Nephron progenitor cell (in vitro differentiated cells): Measurements from ENCODE around the gene CNNM1.

Experiments used
- DNase-seq: peaks from one replicate; pipeline ENCODE4 v3.0.0; 2021
- H3K27ac Mint-ChIP-seq: 2 replicates; pipeline ENCODE4 v1.8.0; 2021; ENCODE audit warnings: mild to moderate bottlenecking, moderate library complexity, mixed read lengths
- H3K27me3 Mint-ChIP-seq: 2 replicates; pipeline ENCODE4 v1.8.0; 2021; ENCODE audit warnings: mild to moderate bottlenecking, low read depth, mixed read lengths; ENCODE audit not compliant: poor library complexity
- H3K36me3 Mint-ChIP-seq: 2 replicates; pipeline ENCODE4 v1.8.0; 2021; ENCODE audit warnings: low read depth, mixed read lengths
- H3K4me1 Mint-ChIP-seq: 2 replicates; pipeline ENCODE4 v1.8.0; 2021; ENCODE audit warnings: mixed read lengths
- H3K4me3 Mint-ChIP-seq: 2 replicates; pipeline ENCODE4 v1.8.0; 2021; ENCODE audit warnings: mild to moderate bottlenecking, moderate library complexity, mixed read lengths
- H3K9me3 Mint-ChIP-seq: 2 replicates; pipeline ENCODE4 v1.8.0; 2021; ENCODE audit warnings: mild to moderate bottlenecking, moderate library complexity, mixed read lengths
- TF ChIP-seq, protein P1 (sequence below): fragments of 200-600 bp; sonication (generic); IDR thresholded peaks from 2 replicates; pipeline ENCODE4 v1.5.0; 2021; ENCODE audit warnings: antibody characterized with exemption

CNNM1 gene

DNA sequence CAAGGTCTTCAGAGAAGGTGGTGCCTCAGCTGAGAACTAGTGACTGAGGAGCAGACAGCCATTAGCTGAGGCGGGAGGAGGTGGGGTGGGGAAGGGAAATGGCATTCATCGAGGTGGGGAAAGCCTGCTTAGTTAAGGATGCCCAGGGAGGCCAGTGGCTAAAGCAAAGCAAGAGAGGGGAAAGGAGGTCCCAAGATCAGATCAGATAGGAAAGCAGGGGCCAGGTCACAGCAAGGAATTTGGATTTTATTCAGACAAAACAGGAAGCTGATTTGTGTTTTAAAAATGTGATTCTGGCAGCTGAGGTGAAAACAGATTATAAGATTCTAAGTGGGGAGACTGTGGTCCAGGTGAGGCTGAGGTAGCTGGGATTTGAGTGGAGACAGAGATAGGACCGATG lies 45.8 kb downstream of the CNNM1 start:
- H3K27ac Mint-ChIP-seq = no peak overlapping the region
- no peaks in the 10 kb centered on the region for H3K4me1 Mint-ChIP-seq
- H3K4me3 Mint-ChIP-seq = no peak overlapping the region
- TF ChIP-seq, protein P1, sequence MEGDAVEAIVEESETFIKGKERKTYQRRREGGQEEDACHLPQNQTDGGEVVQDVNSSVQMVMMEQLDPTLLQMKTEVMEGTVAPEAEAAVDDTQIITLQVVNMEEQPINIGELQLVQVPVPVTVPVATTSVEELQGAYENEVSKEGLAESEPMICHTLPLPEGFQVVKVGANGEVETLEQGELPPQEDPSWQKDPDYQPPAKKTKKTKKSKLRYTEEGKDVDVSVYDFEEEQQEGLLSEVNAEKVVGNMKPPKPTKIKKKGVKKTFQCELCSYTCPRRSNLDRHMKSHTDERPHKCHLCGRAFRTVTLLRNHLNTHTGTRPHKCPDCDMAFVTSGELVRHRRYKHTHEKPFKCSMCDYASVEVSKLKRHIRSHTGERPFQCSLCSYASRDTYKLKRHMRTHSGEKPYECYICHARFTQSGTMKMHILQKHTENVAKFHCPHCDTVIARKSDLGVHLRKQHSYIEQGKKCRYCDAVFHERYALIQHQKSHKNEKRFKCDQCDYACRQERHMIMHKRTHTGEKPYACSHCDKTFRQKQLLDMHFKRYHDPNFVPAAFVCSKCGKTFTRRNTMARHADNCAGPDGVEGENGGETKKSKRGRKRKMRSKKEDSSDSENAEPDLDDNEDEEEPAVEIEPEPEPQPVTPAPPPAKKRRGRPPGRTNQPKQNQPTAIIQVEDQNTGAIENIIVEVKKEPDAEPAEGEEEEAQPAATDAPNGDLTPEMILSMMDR = no peak
- H3K36me3 Mint-ChIP-seq = no peaks in the 10 kb centered on the region
- H3K9me3 Mint-ChIP-seq = no peaks in the 10 kb centered on the region
- no peak for DNase-seq
- H3K27me3 Mint-ChIP-seq = peaks cover 44% of the 10 kb centered on the region

DNA sequence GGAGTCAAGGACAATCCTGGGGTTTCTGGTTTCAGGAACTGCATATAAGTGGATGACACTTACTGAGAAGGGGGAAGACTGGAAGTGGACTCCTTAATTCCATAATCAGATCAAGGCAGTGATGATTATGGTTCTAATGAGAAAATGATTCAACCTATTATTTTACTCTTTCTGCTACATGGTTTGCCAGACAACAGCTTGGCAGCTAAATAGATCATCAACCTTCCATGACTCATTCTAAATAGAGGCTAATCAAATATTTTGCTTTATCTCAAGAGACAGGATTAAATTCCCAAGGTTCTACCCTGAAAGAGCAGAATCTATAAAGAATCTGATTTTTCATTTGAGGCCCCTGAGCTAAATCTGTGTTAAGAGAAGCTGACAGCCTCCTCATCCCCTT lies 46.3 kb downstream of the CNNM1 start:
- no peak for DNase-seq
- Mint-ChIP-seq H3K27me3 (peaks cover 44% of the 10 kb centered on the region), H3K36me3 (no peaks in the 10 kb centered on the region), H3K4me1 (no peaks in the 10 kb centered on the region), H3K4me3 (no peak overlapping the region), H3K27ac (no peak overlapping the region), H3K9me3 (no peaks in the 10 kb centered on the region)
- TF ChIP-seq, protein P1 = no peak

DNA sequence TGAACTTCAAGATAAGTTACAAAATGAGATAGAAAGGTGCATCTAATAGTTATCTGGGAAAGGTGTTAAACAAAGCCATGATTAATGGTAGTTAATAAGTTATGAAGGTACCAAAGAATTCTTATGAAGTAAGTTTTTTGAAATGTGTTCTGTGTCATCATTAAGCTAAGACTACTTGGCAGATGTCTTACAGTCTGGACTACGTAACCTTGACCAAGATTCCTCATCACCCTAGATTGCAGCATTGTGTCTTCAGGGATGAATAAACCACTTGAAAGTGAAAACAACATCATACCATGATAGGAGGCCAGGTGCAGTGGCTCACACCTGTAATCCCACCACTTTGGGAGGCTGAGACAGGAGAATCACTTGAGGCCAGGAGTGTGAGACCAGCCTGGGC lies 53.0 kb downstream of the CNNM1 start:
- no peak for DNase-seq
- TF ChIP-seq, protein P1 = no peak
- Mint-ChIP-seq H3K27ac (no peak overlapping the region), H3K4me1 (no peaks in the 10 kb centered on the region), H3K4me3 (no peak overlapping the region), H3K27me3 (peaks cover 31% of the 10 kb centered on the region), H3K36me3 (no peaks in the 10 kb centered on the region), H3K9me3 (no peaks in the 10 kb centered on the region)

DNA sequence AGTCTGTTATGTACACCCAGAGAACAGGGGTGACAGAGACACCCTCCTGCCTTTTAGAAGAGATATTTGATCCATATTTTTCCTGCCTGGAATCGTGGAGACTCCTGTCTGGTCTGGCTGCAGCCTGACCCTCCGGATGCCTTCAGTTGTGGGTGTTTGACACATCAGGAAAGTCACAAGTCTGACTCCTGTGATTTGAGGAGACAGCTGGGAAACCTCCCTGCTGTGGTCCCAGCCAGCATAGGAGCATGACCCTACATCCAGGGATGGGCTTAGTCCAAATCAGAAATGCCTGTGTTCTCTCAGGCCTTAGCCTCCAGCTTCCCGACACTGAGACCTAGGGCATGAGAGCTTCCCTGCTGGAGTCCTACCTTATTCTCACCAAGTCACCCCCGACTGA lies 57.9 kb downstream of the CNNM1 start:
- TF ChIP-seq, protein P1 = no peak
- H3K9me3 Mint-ChIP-seq = no peaks in the 10 kb centered on the region
- no peaks in the 10 kb centered on the region for H3K36me3 Mint-ChIP-seq
- H3K27ac Mint-ChIP-seq = no peak overlapping the region
- H3K27me3 Mint-ChIP-seq = peaks cover 31% of the 10 kb centered on the region
- no peak for DNase-seq
- no peaks in the 10 kb centered on the region for H3K4me1 Mint-ChIP-seq
- no peak overlapping the region for H3K4me3 Mint-ChIP-seq

DNA sequence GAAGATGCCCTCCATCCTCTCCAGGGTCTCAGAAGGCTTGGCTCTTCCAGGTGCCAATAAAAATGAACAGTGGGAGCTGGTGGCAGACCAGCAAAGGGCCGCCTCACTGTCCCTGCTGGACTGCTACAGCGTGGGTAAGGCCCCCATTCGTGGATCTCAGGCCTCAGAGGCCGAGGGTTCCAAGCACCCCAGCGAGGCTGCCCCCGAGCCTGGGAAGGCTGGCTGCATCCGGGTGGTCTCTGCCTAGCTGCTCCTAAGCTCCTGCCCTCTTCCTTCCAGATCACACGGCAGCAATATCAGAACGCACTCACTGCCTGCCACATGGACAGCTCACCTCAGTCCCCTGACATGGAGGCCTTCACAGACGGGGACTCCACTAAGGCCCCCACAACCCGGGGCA lies 58.4 kb downstream of the CNNM1 start:
- peaks cover 33% of the 10 kb centered on the region for H3K27me3 Mint-ChIP-seq
- H3K36me3 Mint-ChIP-seq = no peaks in the 10 kb centered on the region
- no peaks in the 10 kb centered on the region for H3K4me1 Mint-ChIP-seq
- TF ChIP-seq, protein P1 = no peak
- H3K9me3 Mint-ChIP-seq = no peaks in the 10 kb centered on the region
- no peak overlapping the region for H3K4me3 Mint-ChIP-seq
- no peak overlapping the region for H3K27ac Mint-ChIP-seq
- DNase-seq = no peak

DNA sequence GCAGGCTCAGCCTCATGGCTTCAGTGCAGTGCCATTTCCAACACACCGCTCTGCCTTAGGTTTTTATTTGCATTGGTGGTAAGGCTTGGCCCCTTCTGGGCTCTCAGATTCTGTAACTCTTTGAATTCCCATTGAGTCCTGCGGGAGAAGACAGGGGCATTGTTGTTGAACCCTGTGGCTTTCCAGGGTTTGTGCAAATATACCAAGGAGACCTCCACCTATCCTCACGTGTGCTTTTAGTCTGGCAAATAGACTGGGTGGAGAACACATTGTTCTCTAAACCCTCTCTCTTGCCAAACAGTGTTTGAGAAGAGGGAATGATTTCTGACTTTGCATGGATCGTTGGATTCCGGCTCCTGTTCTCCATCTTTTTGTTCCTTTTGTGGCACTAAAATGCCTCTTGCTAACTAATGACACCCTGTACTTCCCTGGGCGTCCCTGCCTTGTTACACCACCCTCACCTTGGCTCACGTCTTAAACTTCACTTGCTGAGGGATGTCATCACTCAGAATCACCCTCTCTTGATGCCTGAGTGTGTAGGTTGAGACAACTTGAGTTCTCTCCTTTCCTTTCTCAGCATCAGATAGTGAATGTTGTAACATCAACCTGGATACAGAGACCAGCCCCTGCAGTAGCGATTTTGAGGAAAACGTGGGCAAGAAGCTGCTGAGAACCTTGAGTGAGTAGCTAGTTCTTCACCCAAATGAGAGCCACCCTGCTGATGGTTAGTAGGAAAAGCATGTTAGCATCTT lies 60.7 kb downstream of the CNNM1 start:
- no peak overlapping the region for H3K27ac Mint-ChIP-seq
- H3K4me1 Mint-ChIP-seq = no peaks in the 10 kb centered on the region
- TF ChIP-seq, protein P1 = no peak
- no peak overlapping the region for H3K4me3 Mint-ChIP-seq
- no peaks in the 10 kb centered on the region for H3K36me3 Mint-ChIP-seq
- peaks cover 39% of the 10 kb centered on the region for H3K27me3 Mint-ChIP-seq
- DNase-seq = no peak
- H3K9me3 Mint-ChIP-seq = no peaks in the 10 kb centered on the region
